Measurements from ENCODE around the gene PGM1. TPM values are rescaled to one million over a fixed set of nuclear protein-coding genes. Genes with fewer than 3 reads are reported as not detected.

Gene PGM1
- total RNA-seq, 1 donor from 2014 or later, result 38.4 TPM

GRCh38 chr1:63663301-63663700, 70.1 kb downstream of the PGM1 start:
- intact Hi-C loops (cut with micrococcal nuclease), result no loop called here

GRCh38 chr1:63663873-63664272, 70.7 kb downstream of the PGM1 start:
- intact Hi-C loops (cut with micrococcal nuclease), result no loop called here

- intact Hi-C loops (cut with micrococcal nuclease), result no loop called here
Observed at GRCh38 chr1:63664742-63665141, 71.5 kb downstream of the PGM1 start.

GRCh38 chr1:63665410-63665809, 72.2 kb downstream of the PGM1 start:
- intact Hi-C loops (cut with micrococcal nuclease), result no loop called here

- intact Hi-C loops (cut with micrococcal nuclease), result no loop called here
Observed at GRCh38 chr1:63665824-63666223, 72.6 kb downstream of the PGM1 start.

GRCh38 chr1:63668298-63668697, 75.1 kb downstream of the PGM1 start:
- intact Hi-C loops (cut with micrococcal nuclease), result no loop called here

- intact Hi-C loops (cut with micrococcal nuclease), result no loop called here
Observed at GRCh38 chr1:63669151-63669961, 76.1 kb downstream of the PGM1 start.

GRCh38 chr1:63670164-63670563, 77.0 kb downstream of the PGM1 start:
- intact Hi-C loops (cut with micrococcal nuclease), result no loop called here

- intact Hi-C loops (cut with micrococcal nuclease), result no loop called here
Observed at GRCh38 chr1:63671514-63671913, 78.3 kb downstream of the PGM1 start.

- intact Hi-C loops (cut with micrococcal nuclease), result no loop called here
Observed at GRCh38 chr1:63674238-63674864, 81.1 kb downstream of the PGM1 start.

GRCh38 chr1:63674865-63675419, 81.7 kb downstream of the PGM1 start:
- intact Hi-C loops (cut with micrococcal nuclease), result no loop called here

- intact Hi-C loops (cut with micrococcal nuclease), result no loop called here
Observed at GRCh38 chr1:63675420-63675931, 82.3 kb downstream of the PGM1 start.

GRCh38 chr1:63677497-63677896, 84.3 kb downstream of the PGM1 start:
- intact Hi-C loops (cut with micrococcal nuclease), result no loop called here

- intact Hi-C loops (cut with micrococcal nuclease), result no loop called here
Observed at GRCh38 chr1:63678200-63678599, 85.0 kb downstream of the PGM1 start.

GRCh38 chr1:63679076-63679475, 85.9 kb downstream of the PGM1 start:
- intact Hi-C loops (cut with micrococcal nuclease), result no loop called here

GRCh38 chr1:63679589-63679988, 86.4 kb downstream of the PGM1 start:
- intact Hi-C loops (cut with micrococcal nuclease), result no loop called here

GRCh38 chr1:63682936-63683335, 89.7 kb downstream of the PGM1 start:
- intact Hi-C loops (cut with micrococcal nuclease), result no loop called here

GRCh38 chr1:63683759-63684158, 90.5 kb downstream of the PGM1 start:
- intact Hi-C loops (cut with micrococcal nuclease), result no loop called here

- intact Hi-C loops (cut with micrococcal nuclease), result no loop called here
Observed at GRCh38 chr1:63686696-63687095, 93.5 kb downstream of the PGM1 start.

GRCh38 chr1:63688302-63688890, 95.2 kb downstream of the PGM1 start:
- intact Hi-C loops (cut with micrococcal nuclease), result no loop called here

GRCh38 chr1:63690966-63691700, 97.9 kb downstream of the PGM1 start:
- intact Hi-C loops (cut with micrococcal nuclease), result no loop called here

Data from T-helper 1 cell treated with Interleukin-12 subunit alpha and Interleukin-12 subunit beta and Interleukin-4 antibody, amounts not matched to agents 30 ng/mL and 1 ng/mL, for 36 hours (primary cell).